Kidney (tissue), 14 donors: ENCODE data around the gene TGFB2. TPM values are rescaled to one million over a fixed set of nuclear protein-coding genes. Genes with fewer than 3 reads are reported as not detected.

Experiments used
- DNase-seq, 5 donors: peaks; one replicate each; pipeline ENCODE4 v3.0.0-alpha.2; 2013 to 2020
- FAIRE-seq: peaks from 2 replicates; lab custom pipeline; 2012; peaks lifted over from hg19 to GRCh38; lab: Jason Lieb, UNC
- H3K27ac ChIP-seq, 2 donors: one replicate each; pipeline ENCODE4 v1.7.0; 2013; ENCODE audit warnings: low read depth in 2 of 2, low read length in 2 of 2, inconsistent platforms in 1 of 2
- H3K27me3 ChIP-seq: one replicate; pipeline ENCODE4 v1.7.1; 2013; ENCODE audit warnings: low read length, inconsistent platforms; ENCODE audit not compliant: control insufficient read depth, insufficient read depth
- H3K36me3 ChIP-seq, 3 donors: one replicate each; pipeline versions ENCODE4 v1.7.0 to v1.7.1; 2013; ENCODE audit warnings: low read length in 3 of 3, control low read depth in 1 of 3, inconsistent platforms in 1 of 3; ENCODE audit not compliant: insufficient read depth in 3 of 3, control insufficient read depth in 2 of 3
- H3K4me1 ChIP-seq, 3 donors: one replicate each; pipeline versions ENCODE4 v1.7.0 to v1.7.1; 2013; ENCODE audit warnings: low read length in 3 of 3, inconsistent platforms in 1 of 3, low read depth in 1 of 3; ENCODE audit not compliant: control insufficient read depth in 2 of 3, insufficient read depth in 2 of 3
- H3K4me3 ChIP-seq, 3 donors: one replicate each; pipeline versions ENCODE4 v1.7.0 to v1.8.1; 2013; ENCODE audit warnings: low read length in 3 of 3, control low read depth in 1 of 3, inconsistent platforms in 1 of 3
- H3K9ac ChIP-seq, 3 donors: one replicate each; pipeline versions ENCODE4 v1.7.0 to v1.7.1; 2013; ENCODE audit warnings: low read length in 3 of 3, control low read depth in 1 of 3, inconsistent platforms in 1 of 3
- H3K9me3 ChIP-seq, 3 donors: one replicate each; pipeline versions ENCODE4 v1.7.0 to v1.7.1; 2013; ENCODE audit warnings: low read length in 3 of 3, control low read depth in 1 of 3, inconsistent platforms in 1 of 3; ENCODE audit not compliant: control insufficient read depth in 2 of 3, insufficient read depth in 1 of 3
- CTCF ChIP-seq: IDR thresholded peaks from 3 replicates; pipeline ENCODE4 v1.5.1; 2012; ENCODE audit warnings: mild to moderate bottlenecking, moderate library complexity, borderline replicate concordance; ENCODE audit not compliant: insufficient read depth; ENCODE audit errors: extremely low read depth
- intact Hi-C: fragments of 100-400 bp; cut with DNase I; formaldehyde crosslinking; loops from one replicate; pipeline ENCODE4 v1.11.1; 2022
- polyA plus RNA-seq: library from polyadenylated mRNA; stranded (reverse); fragments of 350-450 nt; fragmentation: Illumina TruSeq; extraction: RNeasy Lipid Tissue Mini Kit (QIAGEN cat#74804); gene quantifications from one replicate; pipeline ENCODE4 v1.2.3, GENCODE V29; 2014; ENCODE audit warnings: low read depth, low replicate concordance; ENCODE audit not compliant: insufficient read depth
- total RNA-seq: library from RNA; stranded (reverse); fragmentation: NEBNext Ultra II Directional; extraction: Animal tissue kit (Norgen Biotek cat#: 25700); gene quantifications from one replicate; pipeline ENCODE4 v1.2.1, GENCODE V29; 2021
- donor health status: control.
- donor health status: control.
- donor health status: control.
- donor health status: control.
- donor health status: control.
- donor health status: DM: yes; HTN: yes; CAD: no.
- donor health status: Normal renal cell carcinoma (clear cell type).

Gene TGFB2
- total and polyA plus RNA-seq, 2 donors from 2014 or later, result 1.4 to 12.2 TPM

GRCh38 chr1:218425647-218426342, 80.7 kb downstream of the TGFB2 start:
- no peaks in the 10 kb centered on the region for H3K36me3 ChIP-seq
- H3K9ac ChIP-seq, result no peak overlapping the region
- intact Hi-C loops, result no loop called here
- H3K27ac ChIP-seq, result no peak overlapping the region
- H3K9me3 ChIP-seq, result no peaks in the 10 kb centered on the region
- H3K4me1 ChIP-seq, result no peaks in the 10 kb centered on the region
- no peak for FAIRE-seq
- H3K27me3 ChIP-seq, result no peaks in the 10 kb centered on the region
- no peak for TF ChIP-seq CTCF
- DNase-seq, result no peak
- H3K4me3 ChIP-seq, result no peak overlapping the region

GRCh38 chr1:218426343-218426657, 81.2 kb downstream of the TGFB2 start:
- no peak for TF ChIP-seq CTCF
- no peak overlapping the region for H3K4me3 ChIP-seq
- H3K27me3 ChIP-seq, result no peaks in the 10 kb centered on the region
- H3K4me1 ChIP-seq, result no peaks in the 10 kb centered on the region
- no peaks in the 10 kb centered on the region for H3K9me3 ChIP-seq
- no peak for FAIRE-seq
- H3K36me3 ChIP-seq, result no peaks in the 10 kb centered on the region
- no peak for DNase-seq
- H3K9ac ChIP-seq, result no peak overlapping the region
- intact Hi-C loops, result no loop called here
- no peak overlapping the region for H3K27ac ChIP-seq

GRCh38 chr1:218429301-218429700, 84.2 kb downstream of the TGFB2 start:
- intact Hi-C loops, result no loop called here
- Histone ChIP-seq H3K9me3 (no peaks in the 10 kb centered on the region), H3K4me1 (no peaks in the 10 kb centered on the region), H3K27ac (no peak overlapping the region), H3K9ac (no peak overlapping the region), H3K4me3 (no peak overlapping the region), H3K36me3 (no peaks in the 10 kb centered on the region), H3K27me3 (no peaks in the 10 kb centered on the region)
- FAIRE-seq (no peak), DNase-seq (no peak)
- TF ChIP-seq CTCF, result no peak

GRCh38 chr1:218430346-218430745, 85.2 kb downstream of the TGFB2 start:
- Histone ChIP-seq H3K27me3 (no peaks in the 10 kb centered on the region), H3K27ac (no peak overlapping the region), H3K9ac (no peak overlapping the region), H3K9me3 (no peaks in the 10 kb centered on the region), H3K4me3 (no peak overlapping the region), H3K36me3 (no peaks in the 10 kb centered on the region), H3K4me1 (no peaks in the 10 kb centered on the region)
- intact Hi-C loops, result no loop called here
- FAIRE-seq (no peak), DNase-seq (no peak)
- no peak for TF ChIP-seq CTCF
